ENCODE data around the gene ZNF76. TPM values are rescaled to one million over a fixed set of nuclear protein-coding genes. Genes with fewer than 3 reads are reported as not detected.

Gene ZNF76
- total and polyA plus RNA-seq, 2 of the 13 experiments (the other 11 are each of a cell fraction or from before 2014, with no cell fraction given) = 13.2 to 26.4 TPM

DNA sequence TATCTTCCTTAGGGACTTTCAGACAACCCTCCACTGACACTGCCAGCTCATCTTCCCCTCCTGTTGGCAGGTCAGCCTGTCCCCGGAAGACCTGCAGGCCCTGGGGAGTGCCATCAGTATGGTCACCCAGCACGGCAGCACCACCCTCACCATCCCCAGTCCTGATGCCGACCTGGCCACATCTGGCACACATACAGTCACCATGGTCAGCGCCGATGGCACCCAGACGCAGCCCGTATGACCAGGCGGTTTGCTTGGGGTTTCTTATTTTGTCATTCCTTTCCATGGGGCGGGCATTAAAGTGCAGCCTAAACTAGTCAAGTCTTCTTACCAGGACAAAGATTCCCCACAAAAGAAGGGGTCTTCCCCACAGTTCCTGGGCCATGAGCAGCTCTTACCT, 34.1 kb downstream of the ZNF76 start:
- ATAC-seq = no peak
- intact Hi-C loops (cut with micrococcal nuclease; ENCODE audit: unreplicated experiment) = loop anchor here (10.0 kb wide), 1 partner anchor 441 kb away; the partner anchor contains the start of gene ARMC12
- FAIRE-seq = no peak
- 80% methylated on average over 8 of the region's 9 CpGs for WGBS (ENCODE audit: low lambda C conversion rate)
- Histone ChIP-seq H2AFZ (ENCODE audit: low read length) (no peak overlapping the region), H3K9me3 (ENCODE audit: low read length) (no peaks in the 10 kb centered on the region), H3K9ac (ENCODE audit: insufficient read depth, low read depth, low read length) (no peak overlapping the region), H3K27me3 (ENCODE audit: control insufficient read depth in 1 of 2, insufficient read depth in 2 of 2, low read length in 2 of 2) (no peaks in the 10 kb centered on the region), H3K27ac (ENCODE audit: extremely low read length, insufficient read depth, low read length) (no peak overlapping the region), H3K36me3 (replicated peaks in 1 of 2; ENCODE audit: control insufficient read depth in 1 of 2, insufficient read depth in 2 of 2, low read length in 2 of 2) (peaks cover 12 to 24% of the 10 kb centered on the region in 2 experiments; a peak in 4 of 5 replicates), H3K79me2 (ENCODE audit: insufficient read depth, low read length) (no peaks in the 10 kb centered on the region), H3K4me2 (ENCODE audit: low read depth, low read length) (no peak overlapping the region), H3K4me3 (replicated peaks in 1 of 3; ENCODE audit: insufficient read depth in 1 of 3, low read depth in 2 of 3, low read length in 3 of 3) (no peak overlapping the region), H4K20me1 (ENCODE audit: insufficient read depth, low read length) (no peaks in the 10 kb centered on the region), H3K4me1 (ENCODE audit: insufficient read depth, low read length) (peaks cover 15% of the 10 kb centered on the region)
- in situ Hi-C loops (cut with HindIII; ENCODE audit: extremely low pct_ligation_motif_present, low pct_unique_long_range_greater_than_20kb) = no loop called here
- no TSS peak for BruUV-seq (replicated peaks)
- ChIA-PET CTCF (ENCODE audit: low intra/inter-chr PET ratio, low total read pairs) (interaction anchor here (0.7 to 2.6 kb wide), 7 partner anchors 34 to 259 kb away, joined by 3 to 18 read pairs (median 3); partner anchors contain the start of genes PPARD and RPL10A), POLR2A (interaction anchor here (1.6 kb wide), 1 partner anchor 35 kb away, joined by 7 read pairs; the partner anchor contains the start of gene ZNF76)
- DNase-seq (ENCODE audit: low spot score) = no peak
- TF ChIP-seq ZNF75D (CRISPR knock-in tag; IDR thresholded peaks at IDR 0.05; ENCODE audit: borderline replicate concordance) = no peak
- TF ChIP-seq, protein P1, sequence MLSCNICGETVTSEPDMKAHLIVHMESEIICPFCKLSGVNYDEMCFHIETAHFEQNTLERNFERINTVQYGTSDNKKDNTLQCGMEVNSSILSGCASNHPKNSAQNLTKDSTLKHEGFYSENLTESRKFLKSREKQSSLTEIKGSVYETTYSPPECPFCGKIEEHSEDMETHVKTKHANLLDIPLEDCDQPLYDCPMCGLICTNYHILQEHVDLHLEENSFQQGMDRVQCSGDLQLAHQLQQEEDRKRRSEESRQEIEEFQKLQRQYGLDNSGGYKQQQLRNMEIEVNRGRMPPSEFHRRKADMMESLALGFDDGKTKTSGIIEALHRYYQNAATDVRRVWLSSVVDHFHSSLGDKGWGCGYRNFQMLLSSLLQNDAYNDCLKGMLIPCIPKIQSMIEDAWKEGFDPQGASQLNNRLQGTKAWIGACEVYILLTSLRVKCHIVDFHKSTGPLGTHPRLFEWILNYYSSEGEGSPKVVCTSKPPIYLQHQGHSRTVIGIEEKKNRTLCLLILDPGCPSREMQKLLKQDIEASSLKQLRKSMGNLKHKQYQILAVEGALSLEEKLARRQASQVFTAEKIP (CRISPR knock-in tag; IDR thresholded peaks at IDR 0.05; ENCODE audit: borderline replicate concordance) = no peak
- no peak for TF ChIP-seq PCBP2 (optimal IDR thresholded peaks at IDR 0.05; ENCODE audit: low read depth, low read length, poor library complexity, severe bottlenecking)
- no peak for TF ChIP-seq ZNF280D (CRISPR knock-in tag; IDR thresholded peaks at IDR 0.05)
- no peak for TF ChIP-seq NR3C1 (CRISPR knock-in tag; IDR thresholded peaks at IDR 0.05)
- TF ChIP-seq, protein P2, sequence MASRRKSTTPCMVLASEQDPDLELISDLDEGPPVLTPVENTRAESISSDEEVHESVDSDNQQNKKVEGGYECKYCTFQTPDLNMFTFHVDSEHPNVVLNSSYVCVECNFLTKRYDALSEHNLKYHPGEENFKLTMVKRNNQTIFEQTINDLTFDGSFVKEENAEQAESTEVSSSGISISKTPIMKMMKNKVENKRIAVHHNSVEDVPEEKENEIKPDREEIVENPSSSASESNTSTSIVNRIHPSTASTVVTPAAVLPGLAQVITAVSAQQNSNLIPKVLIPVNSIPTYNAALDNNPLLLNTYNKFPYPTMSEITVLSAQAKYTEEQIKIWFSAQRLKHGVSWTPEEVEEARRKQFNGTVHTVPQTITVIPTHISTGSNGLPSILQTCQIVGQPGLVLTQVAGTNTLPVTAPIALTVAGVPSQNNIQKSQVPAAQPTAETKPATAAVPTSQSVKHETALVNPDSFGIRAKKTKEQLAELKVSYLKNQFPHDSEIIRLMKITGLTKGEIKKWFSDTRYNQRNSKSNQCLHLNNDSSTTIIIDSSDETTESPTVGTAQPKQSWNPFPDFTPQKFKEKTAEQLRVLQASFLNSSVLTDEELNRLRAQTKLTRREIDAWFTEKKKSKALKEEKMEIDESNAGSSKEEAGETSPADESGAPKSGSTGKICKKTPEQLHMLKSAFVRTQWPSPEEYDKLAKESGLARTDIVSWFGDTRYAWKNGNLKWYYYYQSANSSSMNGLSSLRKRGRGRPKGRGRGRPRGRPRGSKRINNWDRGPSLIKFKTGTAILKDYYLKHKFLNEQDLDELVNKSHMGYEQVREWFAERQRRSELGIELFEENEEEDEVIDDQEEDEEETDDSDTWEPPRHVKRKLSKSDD (CRISPR knock-in tag; IDR thresholded peaks at IDR 0.05; ENCODE audit: low read depth) = no peak
- TF ChIP-seq ZNF574 (CRISPR knock-in tag; IDR thresholded peaks at IDR 0.05) = no peak
- TF ChIP-seq TAF15 (IDR thresholded peaks at IDR 0.05; ENCODE audit: low read depth, low read length, poor library complexity, severe bottlenecking) = no peak
- TF ChIP-seq, protein P3, sequence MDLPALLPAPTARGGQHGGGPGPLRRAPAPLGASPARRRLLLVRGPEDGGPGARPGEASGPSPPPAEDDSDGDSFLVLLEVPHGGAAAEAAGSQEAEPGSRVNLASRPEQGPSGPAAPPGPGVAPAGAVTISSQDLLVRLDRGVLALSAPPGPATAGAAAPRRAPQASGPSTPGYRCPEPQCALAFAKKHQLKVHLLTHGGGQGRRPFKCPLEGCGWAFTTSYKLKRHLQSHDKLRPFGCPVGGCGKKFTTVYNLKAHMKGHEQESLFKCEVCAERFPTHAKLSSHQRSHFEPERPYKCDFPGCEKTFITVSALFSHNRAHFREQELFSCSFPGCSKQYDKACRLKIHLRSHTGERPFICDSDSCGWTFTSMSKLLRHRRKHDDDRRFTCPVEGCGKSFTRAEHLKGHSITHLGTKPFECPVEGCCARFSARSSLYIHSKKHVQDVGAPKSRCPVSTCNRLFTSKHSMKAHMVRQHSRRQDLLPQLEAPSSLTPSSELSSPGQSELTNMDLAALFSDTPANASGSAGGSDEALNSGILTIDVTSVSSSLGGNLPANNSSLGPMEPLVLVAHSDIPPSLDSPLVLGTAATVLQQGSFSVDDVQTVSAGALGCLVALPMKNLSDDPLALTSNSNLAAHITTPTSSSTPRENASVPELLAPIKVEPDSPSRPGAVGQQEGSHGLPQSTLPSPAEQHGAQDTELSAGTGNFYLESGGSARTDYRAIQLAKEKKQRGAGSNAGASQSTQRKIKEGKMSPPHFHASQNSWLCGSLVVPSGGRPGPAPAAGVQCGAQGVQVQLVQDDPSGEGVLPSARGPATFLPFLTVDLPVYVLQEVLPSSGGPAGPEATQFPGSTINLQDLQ (CRISPR knock-in tag; IDR thresholded peaks at IDR 0.05) = no peak
- TF ChIP-seq ZNF30 (CRISPR knock-in tag; IDR thresholded peaks at IDR 0.05) = no peak
